SIG-M5 (cell line): ENCODE data around the gene FLVCR2.
"Not testable (repeated sequence)": the region's sequence is repeated elsewhere in the genome, so short reads cannot be mapped to it uniquely, and the experiment has no call there.

Experiments used
- DNase-seq: peaks from one replicate; lab custom pipeline; 2025; lab: John Stamatoyannopoulos, UW

The FLVCR2 gene

DNA sequence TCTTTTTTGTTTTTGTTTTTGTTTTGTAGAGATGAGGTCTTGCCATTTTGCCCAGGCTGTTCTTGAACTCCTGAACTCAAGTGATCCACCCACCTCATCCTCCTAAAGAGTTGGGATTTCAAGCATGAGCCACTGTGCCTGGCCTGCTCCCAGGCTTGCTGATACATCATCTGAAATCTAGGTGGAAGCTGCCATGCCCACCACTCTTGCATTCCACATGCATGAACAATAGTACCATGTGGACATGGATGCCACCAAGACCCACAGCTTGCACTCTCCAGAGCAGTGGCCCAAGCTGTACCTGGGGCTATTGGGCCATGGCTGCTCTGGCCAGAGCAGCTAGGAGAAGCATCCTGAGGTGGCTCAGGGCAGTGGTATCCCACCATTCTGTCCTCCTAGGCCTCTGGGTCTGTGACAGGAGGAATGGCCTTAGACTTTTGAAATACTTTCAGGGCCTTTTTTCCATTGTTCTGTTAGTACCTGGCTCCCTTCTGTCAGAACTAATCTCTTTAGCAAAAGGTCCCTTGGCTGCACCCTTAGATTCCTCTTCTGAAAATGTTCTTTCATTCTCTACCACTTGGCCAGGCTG is 13.7 kb downstream of the FLVCR2 start:
- no peak for DNase-seq

- DNase-seq, result no peak
Observed at GRCh38 chr14:75595226-75595625, 16.8 kb downstream of the FLVCR2 start.

GRCh38 chr14:75597149-75597548 is 18.7 kb downstream of the FLVCR2 start:
- DNase-seq, result no peak

GRCh38 chr14:75600100-75600499 is 21.7 kb downstream of the FLVCR2 start:
- not testable (repeated sequence) for DNase-seq

DNA sequence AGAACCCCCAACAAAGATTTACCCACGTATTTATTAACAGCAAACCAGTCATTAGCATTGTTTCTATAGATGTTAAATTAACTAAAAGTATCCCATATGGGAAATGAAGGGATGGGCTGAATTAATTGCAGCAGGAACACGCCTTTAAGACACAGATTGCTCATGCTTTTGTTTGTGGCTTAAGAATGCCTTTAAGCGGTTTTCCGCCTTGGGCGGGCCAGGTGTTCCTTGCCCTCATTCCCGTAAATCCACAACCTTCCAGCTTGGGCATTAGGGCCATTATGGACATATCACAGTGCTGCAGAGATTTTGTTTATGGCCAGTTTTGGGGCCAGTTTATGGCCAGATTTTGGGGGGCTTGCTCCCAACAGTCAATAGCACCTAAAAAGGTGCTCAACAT is 22.6 kb downstream of the FLVCR2 start:
- not testable (repeated sequence) for DNase-seq

DNA sequence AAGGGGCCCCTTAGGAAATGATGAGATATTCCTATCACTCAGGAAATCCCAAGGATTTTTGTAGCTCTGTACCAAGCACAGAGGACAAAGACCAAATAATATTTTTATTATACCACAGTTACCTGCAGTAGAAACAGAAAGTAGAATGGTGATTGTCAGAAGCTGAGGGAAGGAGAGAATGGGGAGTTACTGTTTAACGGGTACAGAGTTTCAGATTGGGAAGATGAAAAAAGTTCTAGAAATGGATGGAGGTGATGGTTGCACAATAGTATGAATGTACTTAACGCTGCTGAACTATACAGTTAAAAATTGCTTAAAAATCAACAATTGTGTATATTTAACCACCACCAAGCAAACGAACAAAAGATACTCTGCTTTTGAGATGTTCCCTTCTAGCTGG is 24.1 kb downstream of the FLVCR2 start:
- DNase-seq, result no peak

DNA sequence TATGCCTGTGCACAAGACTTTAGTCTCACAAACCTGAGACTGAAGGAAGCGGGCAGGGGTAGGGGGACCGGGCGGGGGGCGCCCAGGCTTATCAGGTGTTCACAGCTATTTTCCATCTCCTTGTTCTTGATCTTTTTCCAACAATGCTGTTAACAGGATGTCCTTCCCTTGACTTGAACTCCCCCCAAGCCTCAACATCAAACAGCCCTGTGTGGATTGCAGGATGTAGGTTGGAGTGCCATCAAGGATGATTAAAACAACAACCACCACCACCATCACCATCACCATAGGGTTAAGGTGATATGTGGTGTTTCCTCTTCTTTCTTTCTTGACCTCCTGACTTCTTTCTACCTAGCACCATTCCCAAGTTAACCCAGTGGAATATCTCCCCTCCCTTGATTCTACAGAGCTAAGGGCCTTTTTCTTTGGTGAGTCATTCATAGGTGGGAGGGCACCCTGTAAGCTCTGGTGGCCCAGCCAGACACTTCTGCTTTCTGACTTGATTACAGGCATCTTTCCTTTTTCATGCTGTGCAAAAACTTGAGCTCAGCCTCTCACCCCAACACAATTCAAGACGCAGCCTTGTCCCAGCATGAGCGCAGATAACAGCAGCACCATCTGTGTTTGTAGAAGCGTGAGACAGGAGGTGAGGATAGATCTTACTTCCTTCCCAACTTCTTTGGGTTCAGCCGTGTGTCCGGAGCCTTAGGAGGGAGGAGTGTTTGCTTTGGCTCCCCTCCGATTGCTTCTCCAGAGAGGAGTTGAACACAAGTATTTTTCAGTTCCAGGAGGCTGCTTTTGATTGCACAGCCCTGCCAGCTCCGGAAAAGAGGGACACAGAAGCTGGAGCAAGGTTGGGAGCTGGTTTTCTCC is 26.8 kb downstream of the FLVCR2 start:
- peak; percentile 36 for DNase-seq

- no peak for DNase-seq
Observed at GRCh38 chr14:75605916-75606315, 27.5 kb downstream of the FLVCR2 start.

DNA sequence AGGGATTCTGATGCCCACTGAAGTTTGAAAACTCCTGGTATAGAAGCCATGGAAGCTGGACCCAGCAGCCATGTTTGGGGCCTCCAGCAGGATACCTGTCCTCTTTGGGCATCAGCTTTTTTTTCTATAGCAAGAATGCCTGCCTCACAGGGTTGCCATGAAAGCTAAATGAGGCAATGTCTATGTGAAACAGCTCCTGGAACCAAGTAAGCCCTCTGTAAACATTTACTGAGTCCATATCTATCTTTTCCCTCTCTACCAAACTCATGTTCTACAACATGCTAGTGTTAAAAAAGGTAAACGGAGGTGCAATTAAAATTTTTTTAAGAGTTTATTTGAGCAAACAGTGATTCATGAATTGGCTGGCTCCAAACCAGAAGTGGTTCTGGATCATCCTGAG is 28.6 kb downstream of the FLVCR2 start:
- no peak for DNase-seq

GRCh38 chr14:75607842-75608640 is 29.6 kb downstream of the FLVCR2 start:
- no peak for DNase-seq

DNA sequence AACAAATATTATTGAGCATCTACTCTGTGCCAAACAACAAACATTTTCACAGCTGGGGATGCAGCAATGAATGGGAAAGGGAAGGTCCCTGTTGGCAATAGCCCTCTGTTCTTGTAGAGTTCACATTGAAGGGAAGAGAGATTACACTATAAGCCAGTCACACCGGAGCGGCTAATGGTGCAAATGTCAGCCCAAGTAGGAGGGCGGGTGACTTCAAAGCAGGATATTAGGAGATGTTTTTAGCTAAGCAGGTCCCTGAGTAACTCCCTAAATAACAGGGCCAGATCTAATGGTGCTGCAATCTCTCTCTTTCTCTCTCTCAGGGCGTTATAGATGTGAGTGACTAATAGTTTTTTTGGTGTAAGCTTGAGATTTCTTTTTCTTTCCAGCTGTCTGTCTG is 30.7 kb downstream of the FLVCR2 start:
- no peak for DNase-seq

DNA sequence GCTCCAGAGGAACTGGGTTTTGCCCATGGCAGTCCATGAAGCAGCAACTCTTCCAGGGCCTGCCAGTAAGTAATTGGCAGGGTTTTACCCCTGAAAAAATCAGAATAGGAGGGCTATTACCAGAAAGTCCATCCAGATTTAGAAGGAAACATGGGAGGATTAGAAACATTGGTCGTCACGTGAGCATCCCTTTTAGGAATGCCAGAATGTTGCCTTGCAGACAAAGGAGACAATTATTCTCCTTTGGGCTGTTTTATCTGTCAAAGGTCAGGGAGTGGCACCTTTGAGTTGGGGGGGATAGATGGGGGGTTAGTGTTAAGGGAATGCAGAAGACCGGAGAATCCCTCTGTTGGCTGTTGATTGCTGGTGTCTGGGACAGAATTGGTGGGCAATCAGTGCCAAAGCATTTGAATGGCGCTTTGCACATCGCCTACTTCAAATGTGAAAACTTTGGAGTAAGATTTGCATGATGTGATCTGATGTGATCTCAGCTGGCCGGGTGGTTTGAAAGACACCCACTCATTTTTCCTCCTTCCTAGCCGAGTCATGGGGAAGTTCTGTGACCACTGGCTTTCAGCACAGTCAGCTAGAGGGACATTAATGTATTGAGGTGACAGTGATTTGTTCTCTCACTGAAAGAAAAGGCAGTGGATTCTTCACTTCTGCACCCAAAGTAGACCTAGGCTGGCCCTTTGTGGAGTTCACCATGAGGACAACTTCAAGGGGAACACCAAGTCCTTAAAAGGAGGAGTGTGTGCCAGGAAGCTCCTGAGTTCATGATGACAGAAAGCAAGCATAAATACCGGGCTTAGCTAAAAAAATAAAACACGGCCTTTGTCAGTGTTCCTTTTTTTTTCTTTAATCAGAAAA is 31.4 kb downstream of the FLVCR2 start:
- DNase-seq, result no peak

GRCh38 chr14:75610834-75611233 is 32.4 kb downstream of the FLVCR2 start:
- DNase-seq, result no peak

GRCh38 chr14:75612157-75612556 is 33.7 kb downstream of the FLVCR2 start:
- no peak for DNase-seq

GRCh38 chr14:75614179-75614578 is 35.8 kb downstream of the FLVCR2 start:
- DNase-seq, result no peak

GRCh38 chr14:75615200-75615599 is 36.8 kb downstream of the FLVCR2 start:
- peak; percentile 51 for DNase-seq

DNA sequence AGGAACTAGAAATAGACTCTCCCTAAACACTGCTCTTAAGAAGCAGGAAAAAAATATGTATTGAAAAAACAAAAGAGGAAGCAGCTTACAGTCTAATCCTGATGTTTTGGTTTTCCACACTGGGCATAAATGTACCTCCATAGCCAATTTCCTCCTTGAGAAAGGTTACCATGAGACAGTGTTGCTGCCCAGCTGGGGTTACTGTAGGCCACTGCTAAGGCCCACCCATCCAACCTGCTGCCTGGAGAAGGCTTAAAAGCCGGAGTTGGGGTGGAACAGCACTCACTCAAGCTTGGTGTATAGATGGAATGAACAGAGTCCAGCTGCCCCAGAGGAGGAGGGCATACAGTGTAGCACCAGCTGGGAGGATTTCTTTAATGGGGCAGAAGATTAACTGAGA is 41.1 kb downstream of the FLVCR2 start:
- DNase-seq, result no peak

GRCh38 chr14:75625034-75625433 is 46.6 kb downstream of the FLVCR2 start:
- no peak for DNase-seq

- no peak for DNase-seq
Observed at GRCh38 chr14:75626396-75626795, 48.0 kb downstream of the FLVCR2 start.

DNA sequence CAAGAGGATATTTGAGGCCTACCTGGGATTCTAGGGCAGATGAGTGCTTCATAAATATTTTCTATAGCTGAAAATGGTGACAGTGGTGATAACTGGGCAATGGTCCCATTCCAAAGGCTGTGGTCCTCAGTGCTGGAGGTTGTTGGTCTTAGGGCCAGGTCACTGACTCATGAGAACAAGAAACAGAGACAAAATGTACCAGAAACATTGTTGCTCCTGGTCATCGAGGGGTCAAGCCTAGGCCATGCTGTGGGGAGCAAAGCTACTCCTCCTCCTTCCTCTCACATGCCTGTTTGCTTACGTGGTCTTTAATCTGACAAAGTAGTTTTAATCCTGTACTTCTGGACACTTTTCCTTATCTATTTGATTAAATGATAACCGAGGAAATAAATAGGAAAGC is 48.4 kb downstream of the FLVCR2 start:
- no peak for DNase-seq

- DNase-seq, result no peak
Observed at GRCh38 chr14:75627406-75627805, 49.0 kb downstream of the FLVCR2 start.

DNA sequence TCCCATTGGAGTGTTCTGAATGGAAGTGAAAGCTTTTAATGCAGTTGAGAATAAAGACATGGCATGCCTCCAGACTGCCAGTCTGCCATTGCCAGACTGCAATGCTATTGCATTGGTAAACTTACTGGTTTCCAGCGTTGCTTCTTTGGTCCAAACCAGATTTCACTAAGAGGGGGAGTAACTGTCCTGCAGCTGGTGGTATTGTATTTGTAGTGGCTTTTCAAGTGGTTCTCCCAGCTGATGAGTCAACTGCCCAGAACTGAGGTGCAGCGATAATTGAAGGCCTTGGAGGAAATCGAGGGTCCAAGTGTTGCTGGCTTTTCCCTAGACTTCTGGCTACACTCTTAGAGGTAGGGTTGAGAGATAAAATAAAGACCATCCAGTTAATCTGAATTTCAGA is 50.4 kb downstream of the FLVCR2 start:
- DNase-seq, result no peak
